Measurements from ENCODE around the gene IRF2BP2.

Gene IRF2BP2

DNA sequence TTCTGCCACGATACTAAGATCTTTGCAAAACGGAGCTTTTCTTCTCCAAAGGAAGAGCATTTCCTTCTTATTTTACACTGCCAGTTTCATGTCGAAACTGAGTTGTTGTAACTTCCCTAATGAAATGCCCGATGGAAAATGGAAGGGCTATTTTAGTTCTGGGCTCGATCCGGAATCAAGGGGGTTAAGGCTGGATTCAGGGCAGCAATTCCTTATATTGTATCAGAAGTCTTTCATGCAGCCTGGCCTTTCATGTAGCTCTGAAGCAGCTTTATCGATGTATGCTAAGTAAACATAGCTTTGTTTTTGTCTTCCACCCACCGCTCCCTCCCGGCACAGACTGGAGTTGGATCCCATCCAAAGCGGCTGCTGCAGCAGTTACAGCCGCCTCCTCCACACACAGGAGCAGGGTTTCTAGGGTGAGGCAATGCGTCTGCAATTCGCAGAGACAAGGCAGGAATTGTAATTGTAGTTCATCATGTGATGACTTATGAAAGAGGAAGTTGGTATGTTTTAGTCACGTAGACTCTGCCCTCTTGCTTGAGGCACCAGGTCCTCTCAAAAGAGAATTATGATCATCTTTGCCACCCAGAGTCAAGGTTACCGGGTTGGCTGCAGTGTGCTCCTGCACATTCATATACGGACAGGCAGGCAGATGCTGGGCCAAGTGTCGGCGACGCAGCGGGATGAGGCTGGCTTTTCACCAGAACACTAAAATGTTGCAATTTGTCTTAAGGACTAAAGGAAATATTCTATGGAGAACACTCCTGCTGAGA is 2.6 kb upstream of the IRF2BP2 start:
- Histone ChIP-seq H3K9ac (ENCODE audit: low read depth, low read length) (peak overlapping the region; percentile 85), H3K4me1 (ENCODE audit: insufficient read depth, low read length) (peaks cover 39% of the 10 kb centered on the region)

DNA sequence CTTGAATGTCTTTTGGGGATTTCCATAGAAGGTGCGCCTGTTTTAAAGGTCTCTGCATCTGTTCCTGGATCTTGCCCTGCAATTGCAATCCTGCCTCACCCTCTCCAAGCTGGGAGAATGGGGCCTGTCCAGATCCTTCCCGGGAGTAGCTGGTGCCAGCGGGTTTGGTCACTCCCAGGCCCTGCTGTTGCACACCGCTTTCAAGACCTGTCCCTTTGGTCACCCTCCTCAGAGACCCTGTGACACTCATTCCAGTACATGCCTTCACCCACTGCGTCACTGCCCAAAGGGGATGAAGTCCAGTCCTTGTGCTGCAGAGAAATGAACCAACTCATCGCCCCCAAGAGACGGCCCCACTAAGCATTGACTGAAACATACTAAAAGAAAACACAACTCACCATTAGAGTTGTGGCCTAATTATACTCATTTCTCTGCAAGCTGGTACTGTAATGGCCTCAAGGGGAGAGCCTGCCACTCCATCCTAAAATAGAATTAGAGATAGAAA is 1.9 kb upstream of the IRF2BP2 start:
- H3K36me3 ChIP-seq (ENCODE audit: insufficient read depth, low read length) = peaks cover 10% of the 10 kb centered on the region
- H3K9me3 ChIP-seq (ENCODE audit: control insufficient read depth, insufficient read depth, low read length) = no peaks in the 10 kb centered on the region
- H3K9ac ChIP-seq (ENCODE audit: low read depth, low read length) = peak overlapping the region; percentile 85
- peaks cover 35% of the 10 kb centered on the region for H3K4me1 ChIP-seq (ENCODE audit: insufficient read depth, low read length)

More for the DNA sequence above, 2.6 kb upstream of the IRF2BP2 start:
- Histone ChIP-seq H3K9me3 (ENCODE audit: control insufficient read depth, insufficient read depth, low read length) (no peaks in the 10 kb centered on the region), H3K36me3 (ENCODE audit: insufficient read depth, low read length) (peaks cover 3% of the 10 kb centered on the region; the same call in 1 of the 2 replicates)

DNA sequence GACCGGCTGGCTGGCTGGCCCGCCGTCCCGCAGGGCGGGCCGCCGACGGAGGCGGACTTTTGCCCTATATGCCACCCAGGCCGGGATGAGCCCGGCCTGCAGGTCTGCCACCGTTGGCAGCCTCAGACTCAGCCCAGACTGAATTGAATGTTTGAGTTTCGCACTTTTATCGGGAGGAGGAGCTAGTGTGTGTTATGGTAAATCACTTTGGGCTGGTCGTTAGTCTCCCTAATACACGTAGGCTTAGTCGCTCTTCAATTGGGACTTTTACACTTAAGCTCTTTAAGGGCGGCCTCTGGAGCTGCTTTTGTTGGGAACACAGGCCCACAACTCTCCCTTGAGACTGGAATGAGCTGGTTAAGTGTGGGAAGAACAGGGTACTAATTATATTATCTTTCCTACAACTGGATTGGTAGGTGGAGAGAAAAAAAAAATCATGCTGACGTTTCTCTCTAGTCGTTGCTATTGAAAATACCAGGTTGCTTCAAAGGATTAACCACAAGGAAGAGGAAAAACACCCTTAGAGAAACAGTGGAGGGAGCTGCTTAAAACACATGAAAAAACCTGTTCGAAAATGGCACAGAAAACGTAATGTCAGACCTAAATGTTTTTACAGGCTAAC is 1.4 kb upstream of the IRF2BP2 start:
- peak overlapping the region; percentile 85 for H3K9ac ChIP-seq (ENCODE audit: low read depth, low read length)
- H3K4me1 ChIP-seq (ENCODE audit: insufficient read depth, low read length) = peaks cover 30% of the 10 kb centered on the region
- peaks cover 13% of the 10 kb centered on the region for H3K36me3 ChIP-seq (ENCODE audit: insufficient read depth, low read length)
- H3K9me3 ChIP-seq (ENCODE audit: control insufficient read depth, insufficient read depth, low read length) = no peaks in the 10 kb centered on the region

DNA sequence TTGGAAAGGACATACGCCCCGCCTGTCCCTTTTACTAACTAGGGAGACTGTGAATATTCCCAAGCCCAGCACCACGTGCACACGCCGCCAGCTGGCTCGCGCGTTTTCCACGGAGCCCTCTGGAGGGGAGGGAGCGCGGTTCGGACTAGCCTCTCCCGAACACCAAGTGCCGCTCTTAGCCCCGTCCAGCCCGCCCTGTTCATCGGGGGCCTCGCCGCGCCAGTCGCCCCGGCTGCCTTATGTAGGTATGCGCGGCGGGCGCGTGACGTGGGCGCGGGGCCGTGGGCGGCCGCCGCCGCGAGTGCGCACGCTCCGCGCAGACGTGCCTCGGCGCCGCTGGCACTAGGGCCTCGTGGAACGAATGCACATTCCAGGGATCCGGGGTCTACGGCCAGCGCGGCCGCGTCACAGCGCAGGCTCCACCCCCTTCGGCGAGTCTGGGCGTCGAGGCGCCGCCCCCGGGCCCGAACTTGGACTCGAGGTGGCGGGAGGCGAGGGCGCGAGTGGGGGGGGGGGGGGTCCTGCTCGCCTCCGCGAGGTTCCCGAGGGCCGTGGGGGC is 767 bp upstream of the IRF2BP2 start:
- Histone ChIP-seq H3K4me1 (ENCODE audit: insufficient read depth, low read length) (peaks cover 29% of the 10 kb centered on the region), H3K9me3 (ENCODE audit: control insufficient read depth, insufficient read depth, low read length) (no peaks in the 10 kb centered on the region), H3K36me3 (ENCODE audit: insufficient read depth, low read length) (peaks cover 13% of the 10 kb centered on the region), H3K9ac (ENCODE audit: low read depth, low read length) (peak overlapping the region; percentile 85)

DNA sequence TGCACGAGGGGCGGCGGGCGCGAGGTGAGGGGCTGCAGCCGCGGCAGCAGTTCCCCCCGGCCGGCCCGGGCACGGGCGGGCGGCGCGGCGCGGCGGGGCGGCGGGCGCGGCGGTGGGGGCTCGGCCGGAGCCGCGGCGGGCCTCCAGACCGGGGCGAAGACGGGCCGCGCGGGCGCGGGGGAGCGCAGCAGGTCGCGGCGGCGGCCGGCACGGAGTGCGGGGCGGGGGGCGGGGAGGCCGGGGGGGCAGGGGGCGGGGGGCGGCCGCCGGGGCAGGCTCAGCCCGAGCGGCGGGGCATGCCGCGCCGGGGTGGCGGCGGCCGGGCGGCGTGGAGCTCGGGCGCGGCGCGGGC is 311 bp downstream of the IRF2BP2 start:
- Histone ChIP-seq H3K9ac (ENCODE audit: low read depth, low read length) (peak overlapping the region; percentile 85; the same call in 1 of the 2 replicates), H3K9me3 (ENCODE audit: control insufficient read depth, insufficient read depth, low read length) (no peaks in the 10 kb centered on the region), H3K4me1 (ENCODE audit: insufficient read depth, low read length) (peaks cover 33% of the 10 kb centered on the region), H3K36me3 (ENCODE audit: insufficient read depth, low read length) (peaks cover 13% of the 10 kb centered on the region)

DNA sequence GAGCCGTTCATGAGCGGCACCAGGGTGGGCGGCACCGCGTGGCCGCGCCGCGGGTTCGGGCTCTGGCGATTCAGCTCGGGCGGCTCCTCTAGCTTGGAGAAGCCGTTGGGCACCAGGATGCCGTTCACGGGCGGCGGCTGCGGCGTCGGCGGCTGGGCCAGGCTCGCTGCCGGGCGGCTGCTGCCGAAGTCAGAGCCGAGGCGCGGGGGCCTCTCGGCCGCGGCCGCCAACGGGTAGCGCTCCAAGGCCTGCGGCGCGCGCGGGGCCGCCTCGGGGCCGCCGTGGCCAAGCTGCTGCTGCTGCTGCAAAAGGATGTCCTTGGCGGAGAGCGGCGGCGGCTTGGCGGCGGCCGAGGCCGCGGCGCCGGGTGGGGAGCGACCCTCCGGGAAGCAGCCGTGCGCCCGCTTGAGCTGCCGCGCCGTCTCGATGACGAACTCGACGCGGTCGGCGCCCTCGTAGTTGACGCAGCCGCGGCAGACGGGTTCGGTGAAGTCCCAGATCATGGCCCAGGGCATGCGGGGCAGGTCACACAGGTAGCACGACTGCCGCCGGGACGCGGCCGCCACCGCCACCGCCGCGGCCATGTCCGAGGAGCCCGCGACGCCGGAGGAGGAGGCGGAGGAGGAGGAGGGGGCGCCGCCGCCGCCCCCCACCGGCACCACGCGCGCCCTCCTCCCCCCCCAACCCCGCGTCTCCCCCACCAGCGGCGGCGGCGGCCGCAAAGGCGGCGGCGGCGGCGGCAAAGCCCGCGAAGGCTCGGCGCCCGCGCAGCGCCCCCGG is 877 bp downstream of the IRF2BP2 start:
- no peaks in the 10 kb centered on the region for H3K9me3 ChIP-seq (ENCODE audit: control insufficient read depth, insufficient read depth, low read length)
- H3K9ac ChIP-seq (ENCODE audit: low read depth, low read length) = peak overlapping the region; percentile 83
- peaks cover 35% of the 10 kb centered on the region for H3K4me1 ChIP-seq (ENCODE audit: insufficient read depth, low read length)
- H3K36me3 ChIP-seq (ENCODE audit: insufficient read depth, low read length) = peaks cover 13% of the 10 kb centered on the region

DNA sequence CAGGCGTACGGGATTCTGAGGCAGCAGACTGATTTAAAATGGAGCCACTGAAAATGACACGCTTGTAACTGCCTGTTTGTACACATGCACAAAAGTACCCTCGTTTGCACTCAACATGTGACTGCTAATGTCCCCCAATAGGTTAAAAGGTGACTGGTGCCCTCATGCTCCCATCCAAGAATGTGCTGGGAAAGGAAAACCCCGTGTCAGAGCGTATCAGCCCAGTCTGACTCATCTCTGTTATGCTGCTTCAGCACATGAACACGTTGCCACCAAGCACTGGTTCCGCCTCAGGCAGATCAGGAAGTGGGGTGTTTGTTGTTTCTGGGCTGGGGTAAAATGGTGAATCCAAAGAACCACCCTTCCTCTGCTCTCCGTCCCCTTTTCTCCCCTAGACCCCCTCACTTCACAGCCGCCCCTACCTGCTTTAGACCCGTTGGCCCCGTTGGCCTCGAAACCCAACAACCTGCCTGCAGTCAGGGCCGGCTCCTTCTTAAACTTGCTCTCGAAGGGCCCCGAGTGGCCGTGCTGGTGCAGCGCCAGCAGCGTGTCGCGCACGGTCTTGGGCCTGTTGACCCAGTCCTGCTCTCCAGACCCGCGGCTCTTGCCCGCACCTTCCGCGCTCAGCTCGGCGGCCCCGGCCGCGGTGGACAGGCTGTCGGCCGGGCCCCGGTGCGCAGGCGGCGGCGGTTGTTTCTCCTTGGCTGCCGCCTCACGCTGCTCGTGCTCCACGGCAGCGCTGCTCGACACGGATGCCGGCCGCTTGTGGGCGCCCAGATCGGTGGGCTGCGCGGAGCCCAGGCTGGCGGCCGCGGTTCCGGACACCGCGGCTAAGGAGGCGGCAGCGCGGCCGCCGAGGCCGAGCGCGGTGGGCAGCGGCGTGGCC is 1.7 kb downstream of the IRF2BP2 start:
- peak overlapping the region; percentile 83 for H3K9ac ChIP-seq (ENCODE audit: low read depth, low read length)
- no peaks in the 10 kb centered on the region for H3K9me3 ChIP-seq (ENCODE audit: control insufficient read depth, insufficient read depth, low read length)
- H3K36me3 ChIP-seq (ENCODE audit: insufficient read depth, low read length) = peaks cover 13% of the 10 kb centered on the region
- peaks cover 34% of the 10 kb centered on the region for H3K4me1 ChIP-seq (ENCODE audit: insufficient read depth, low read length)

DNA sequence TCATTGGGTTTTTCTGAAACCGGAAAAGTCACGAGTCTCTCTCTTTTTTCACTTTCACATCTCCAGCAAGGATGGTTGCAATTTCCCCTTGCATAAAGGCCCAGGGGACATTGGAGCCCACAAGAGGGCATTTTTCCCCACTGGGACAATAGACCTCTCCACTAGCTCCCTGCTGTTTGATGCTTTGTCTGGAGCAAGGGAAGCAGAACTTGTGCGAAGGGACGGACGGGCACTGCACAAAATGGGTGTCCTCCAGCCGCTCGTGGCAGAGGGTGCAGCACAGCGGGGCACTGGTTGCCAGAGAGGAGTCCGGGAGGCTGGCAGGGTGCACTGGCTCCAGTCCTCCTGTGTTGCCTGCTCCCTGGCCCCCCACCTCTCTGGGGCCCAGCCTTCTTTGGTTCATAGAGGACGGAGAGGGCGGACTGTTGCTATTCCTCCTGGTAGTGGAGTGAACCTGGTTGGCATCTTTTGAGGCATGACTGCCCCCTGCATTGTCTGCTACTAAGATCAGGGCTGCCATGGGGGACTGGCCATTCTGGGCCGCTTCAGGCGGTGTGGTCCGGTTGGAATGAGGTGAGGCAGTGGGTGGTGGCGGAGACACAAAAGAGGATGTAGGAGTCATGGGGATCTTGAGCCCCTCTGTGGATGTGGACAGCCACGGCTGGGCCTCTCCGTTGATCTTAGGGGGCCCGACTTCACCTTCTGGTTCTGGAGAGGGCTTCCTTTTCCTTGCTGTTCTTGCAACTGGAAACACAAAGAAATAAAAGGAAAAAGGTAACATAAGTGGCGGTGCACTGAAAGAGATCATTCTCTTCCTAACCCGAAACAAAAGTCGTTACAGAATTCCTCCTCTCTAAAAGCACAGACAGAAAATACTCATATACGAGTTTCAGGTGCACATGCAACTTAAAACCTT is 2.6 kb downstream of the IRF2BP2 start:
- peaks cover 31% of the 10 kb centered on the region for H3K4me1 ChIP-seq (ENCODE audit: insufficient read depth, low read length)
- peaks cover 13% of the 10 kb centered on the region for H3K36me3 ChIP-seq (ENCODE audit: insufficient read depth, low read length)
- H3K9ac ChIP-seq (ENCODE audit: low read depth, low read length) = peak overlapping the region; percentile 83
- no peaks in the 10 kb centered on the region for H3K9me3 ChIP-seq (ENCODE audit: control insufficient read depth, insufficient read depth, low read length)

DNA sequence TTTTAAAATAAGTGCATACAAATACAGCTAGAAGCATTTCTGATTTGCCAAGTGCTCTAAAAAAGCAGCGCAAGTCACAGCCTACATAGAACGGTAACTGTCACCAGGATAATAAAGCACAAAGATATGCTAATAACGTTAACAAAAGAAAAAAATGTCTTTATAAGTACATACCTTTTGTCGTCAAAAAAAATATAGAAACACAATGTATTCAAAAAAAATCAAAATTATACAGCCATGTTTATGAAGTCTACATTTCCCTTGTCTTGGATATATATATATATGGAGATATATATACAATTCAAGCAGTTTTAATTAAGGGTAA is 3.2 kb downstream of the IRF2BP2 start:
- H3K9ac ChIP-seq (ENCODE audit: low read depth, low read length) = peak overlapping the region; percentile 83; the same call in 1 of the 2 replicates
- H3K4me1 ChIP-seq (ENCODE audit: insufficient read depth, low read length) = peaks cover 29% of the 10 kb centered on the region
- H3K36me3 ChIP-seq (ENCODE audit: insufficient read depth, low read length) = peaks cover 13% of the 10 kb centered on the region
- no peaks in the 10 kb centered on the region for H3K9me3 ChIP-seq (ENCODE audit: control insufficient read depth, insufficient read depth, low read length)

DNA sequence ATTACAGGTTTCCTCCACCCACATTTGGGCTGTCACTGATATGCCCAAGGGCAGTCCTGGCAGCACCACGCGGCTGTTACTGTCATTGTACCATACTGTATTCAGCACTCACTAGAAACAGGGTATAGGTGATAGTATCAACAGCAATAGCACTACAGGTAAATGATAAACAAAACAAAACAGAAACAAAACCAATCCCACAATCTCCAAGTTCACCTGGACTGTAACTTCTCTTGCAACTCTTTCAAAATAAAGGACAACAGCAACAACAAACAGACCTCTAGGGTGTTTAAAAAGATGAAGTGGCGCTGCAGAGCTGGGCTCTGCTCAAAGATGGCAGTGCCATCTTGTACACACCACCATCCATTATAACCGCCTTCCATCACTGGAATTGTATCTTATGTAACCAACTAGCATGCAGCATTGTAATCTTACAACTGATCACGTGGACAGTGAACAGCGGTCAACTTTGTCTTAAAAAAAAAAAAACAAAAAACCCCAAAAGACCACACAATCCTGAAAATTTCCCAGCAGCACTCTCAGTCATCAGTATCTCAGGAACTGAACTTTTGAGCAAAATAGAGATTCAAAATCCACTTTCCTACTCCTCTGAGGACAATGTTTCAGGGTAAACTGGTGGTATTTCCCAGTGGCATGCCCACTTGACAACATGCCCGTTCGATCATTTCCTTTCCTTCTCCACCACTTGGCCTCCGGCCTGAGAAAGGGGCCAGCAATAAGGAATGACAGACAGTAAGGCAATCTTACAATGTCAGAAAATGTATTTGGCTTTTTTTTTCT is 3.8 kb downstream of the IRF2BP2 start:
- Histone ChIP-seq H3K9ac (ENCODE audit: low read depth, low read length) (peak overlapping the region; percentile 83; the same call in 1 of the 2 replicates), H3K4me1 (ENCODE audit: insufficient read depth, low read length) (peaks cover 27% of the 10 kb centered on the region), H3K9me3 (ENCODE audit: control insufficient read depth, insufficient read depth, low read length) (no peaks in the 10 kb centered on the region), H3K36me3 (ENCODE audit: insufficient read depth, low read length) (peaks cover 13% of the 10 kb centered on the region)

DNA sequence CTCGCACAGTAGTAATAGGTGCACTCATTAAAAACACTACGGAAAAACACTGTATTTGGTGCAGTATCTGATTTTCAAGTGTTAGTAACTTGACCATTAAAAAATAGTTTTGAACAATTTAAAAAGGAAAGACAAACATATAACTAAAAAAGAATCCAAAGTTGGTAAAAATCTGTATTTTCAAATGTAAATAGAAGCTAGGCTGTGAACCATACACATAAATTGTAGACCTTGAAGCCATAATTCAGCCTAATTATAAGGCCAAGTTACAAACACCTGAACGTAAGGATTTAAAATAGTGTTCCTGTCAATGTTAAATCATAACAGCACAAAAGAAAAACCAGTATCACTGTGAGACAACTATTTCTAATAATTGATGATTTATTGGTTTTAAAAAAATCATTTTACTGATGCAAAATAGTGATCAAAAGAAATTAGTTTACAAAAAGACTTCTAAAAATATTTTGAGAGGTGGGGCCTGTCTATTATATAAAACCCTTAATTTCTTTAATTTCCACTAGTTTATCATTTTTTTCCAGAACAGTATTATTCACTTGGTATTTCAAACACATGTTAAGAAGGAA is 4.5 kb downstream of the IRF2BP2 start:
- H3K9ac ChIP-seq (ENCODE audit: low read depth, low read length) = peak overlapping the region; percentile 83; the same call in 1 of the 2 replicates
- H3K4me1 ChIP-seq (ENCODE audit: insufficient read depth, low read length) = peaks cover 30% of the 10 kb centered on the region
- peaks cover 13% of the 10 kb centered on the region for H3K36me3 ChIP-seq (ENCODE audit: insufficient read depth, low read length)
- H3K9me3 ChIP-seq (ENCODE audit: control insufficient read depth, insufficient read depth, low read length) = no peaks in the 10 kb centered on the region

All from ES-I3 (cell line).